ENCODE data around the gene FANCF.

Gene FANCF

GRCh38 chr11:22633354-22633902, 7.8 kb upstream of the FANCF start:
- TF ChIP-seq Cebpa-rat (IDR thresholded peaks at IDR 0.05): no peak
- Histone ChIP-seq H4K20me1 (no peaks in the 10 kb centered on the region), H3K36me3 (no peaks in the 10 kb centered on the region), H3K9ac (no peak overlapping the region), H3K4me2 (no peak overlapping the region), H3K27ac (no peak overlapping the region), H3K4me3 (no peak overlapping the region), H3K27me3 (no peaks in the 10 kb centered on the region), H3K4me1 (peaks cover 0 to 11% (median 0%) of the 10 kb centered on the region in 10 experiments; a peak in 3 of 20 replicates), H3K9me3 (replicated peaks in 1 of 11) (no peaks in the 10 kb centered on the region)

DNA sequence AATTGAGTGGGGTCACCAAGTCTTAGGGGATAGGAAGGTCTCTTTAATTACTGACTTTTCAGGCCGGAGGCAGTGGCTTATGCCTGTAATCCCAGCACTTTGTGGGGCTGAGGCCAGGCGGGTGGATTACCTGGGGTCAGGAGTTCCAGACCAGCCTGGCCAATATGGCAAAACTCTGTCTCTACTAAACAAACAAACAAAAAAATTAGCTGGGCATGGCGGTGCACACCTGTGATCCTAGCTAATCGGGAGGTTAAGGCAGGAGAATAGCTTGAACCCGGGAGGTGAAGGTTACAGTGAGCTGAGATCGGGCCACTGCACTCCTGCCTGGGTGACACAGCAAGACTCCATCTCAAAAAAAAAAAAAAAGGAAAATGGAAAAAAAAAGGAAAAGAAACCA, 1.8 kb upstream of the FANCF start:
- no peak overlapping the region for H3K4me3 ChIP-seq
- no peaks in the 10 kb centered on the region for H3K27me3 ChIP-seq
- H3K27ac ChIP-seq: no peak overlapping the region
- TF ChIP-seq Cebpa-rat (IDR thresholded peaks at IDR 0.05): no peak
- H3K36me3 ChIP-seq: peaks cover 0 to 15% (median 0%) of the 10 kb centered on the region in 11 experiments; a peak in 3 of 22 replicates
- no peak overlapping the region for H3K9ac ChIP-seq
- H3K4me2 ChIP-seq: no peak overlapping the region
- peaks cover 0 to 7% (median 0%) of the 10 kb centered on the region in 11 experiments; a peak in 1 of 22 replicates for H3K9me3 ChIP-seq (replicated peaks in 1 of 11)
- H3K4me1 ChIP-seq: peaks cover 16 to 31% (median 27%) of the 10 kb centered on the region in 10 experiments
- H4K20me1 ChIP-seq: peaks cover 0 to 4% (median 0%) of the 10 kb centered on the region in 11 experiments; a peak in 3 of 22 replicates

GRCh38 chr11:22626573-22627239, 1.1 kb upstream of the FANCF start:
- peak overlapping the region in 6 of 11 experiments; percentile 72 to 91 (median 88); a peak in 9 of 22 replicates for H3K9ac ChIP-seq
- peak overlapping the region in 10 of 11 experiments; percentile 76 to 95 (median 92); a peak in 19 of 22 replicates for H3K27ac ChIP-seq
- peaks cover 0 to 7% (median 0%) of the 10 kb centered on the region in 11 experiments; a peak in 2 of 22 replicates for H3K9me3 ChIP-seq (replicated peaks in 1 of 11)
- H3K27me3 ChIP-seq: no peaks in the 10 kb centered on the region
- peaks cover 0 to 20% (median 0%) of the 10 kb centered on the region in 11 experiments; a peak in 4 of 22 replicates for H3K36me3 ChIP-seq
- peak overlapping the region; percentile 51 to 94 (median 76); a peak in 20 of 22 replicates for H3K4me2 ChIP-seq
- H3K4me3 ChIP-seq: peak overlapping the region in 7 of 10 experiments; percentile 72 to 85 (median 80); a peak in 7 of 20 replicates
- TF ChIP-seq Cebpa-rat (IDR thresholded peaks at IDR 0.05): no peak
- peaks cover 16 to 32% (median 27%) of the 10 kb centered on the region in 10 experiments for H3K4me1 ChIP-seq
- H4K20me1 ChIP-seq: peaks cover 0 to 4% (median 0%) of the 10 kb centered on the region in 11 experiments; a peak in 3 of 22 replicates

DNA sequence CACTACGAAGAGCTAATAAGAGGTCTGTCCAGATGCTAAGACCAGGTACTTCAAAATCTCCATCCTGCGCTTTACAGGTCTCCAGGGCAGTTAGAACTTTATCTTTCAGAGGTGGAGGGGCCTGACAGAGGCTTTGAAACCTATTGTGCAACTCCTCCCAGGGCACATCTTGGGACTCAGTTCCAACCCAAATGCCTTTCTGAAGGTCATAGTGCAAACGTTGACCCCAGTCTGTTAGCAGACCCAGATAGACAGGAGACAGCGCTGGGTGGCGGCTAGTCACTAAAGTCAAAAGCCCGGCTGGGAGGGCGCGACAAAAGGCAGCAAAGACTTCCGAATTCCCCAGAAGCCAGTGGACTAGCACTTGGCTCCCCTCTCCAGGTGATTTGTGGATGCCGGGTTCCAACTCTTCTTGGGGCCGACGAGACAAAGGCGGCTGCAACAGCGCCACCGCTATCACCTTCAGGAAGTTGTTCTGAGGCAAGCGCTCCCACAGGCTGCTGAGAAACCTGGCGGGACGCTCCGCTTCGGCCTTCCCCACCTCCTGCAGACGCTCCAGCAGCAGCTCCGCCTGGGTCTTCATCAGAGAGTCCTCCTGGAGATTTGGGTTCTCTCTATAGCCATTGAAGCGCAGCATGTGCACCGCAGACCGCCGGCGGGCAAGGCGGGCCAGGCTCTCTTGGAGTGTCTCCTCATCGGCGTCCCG, 728 bp downstream of the FANCF start:
- no peaks in the 10 kb centered on the region for H3K27me3 ChIP-seq
- peaks cover 0 to 9% (median 6%) of the 10 kb centered on the region in 11 experiments; a peak in 15 of 22 replicates for H3K9me3 ChIP-seq (replicated peaks in 1 of 11)
- H3K27ac ChIP-seq: peak overlapping the region; percentile 76 to 95 (median 92)
- H3K36me3 ChIP-seq: peaks cover 0 to 38% (median 5%) of the 10 kb centered on the region in 11 experiments; a peak in 6 of 22 replicates
- H3K9ac ChIP-seq: peak overlapping the region; percentile 72 to 91 (median 89)
- H4K20me1 ChIP-seq: peaks cover 0 to 4% (median 0%) of the 10 kb centered on the region in 11 experiments; a peak in 3 of 22 replicates
- TF ChIP-seq Cebpa-rat (IDR thresholded peaks at IDR 0.05): peak in 4 of 11 experiments; percentile 27 to 49 (median 38); a peak in 3 of 22 replicates
- H3K4me1 ChIP-seq: peaks cover 16 to 32% (median 27%) of the 10 kb centered on the region in 10 experiments
- peak overlapping the region; percentile 72 to 85 (median 79) for H3K4me3 ChIP-seq
- peak overlapping the region; percentile 68 to 96 (median 89) for H3K4me2 ChIP-seq

DNA sequence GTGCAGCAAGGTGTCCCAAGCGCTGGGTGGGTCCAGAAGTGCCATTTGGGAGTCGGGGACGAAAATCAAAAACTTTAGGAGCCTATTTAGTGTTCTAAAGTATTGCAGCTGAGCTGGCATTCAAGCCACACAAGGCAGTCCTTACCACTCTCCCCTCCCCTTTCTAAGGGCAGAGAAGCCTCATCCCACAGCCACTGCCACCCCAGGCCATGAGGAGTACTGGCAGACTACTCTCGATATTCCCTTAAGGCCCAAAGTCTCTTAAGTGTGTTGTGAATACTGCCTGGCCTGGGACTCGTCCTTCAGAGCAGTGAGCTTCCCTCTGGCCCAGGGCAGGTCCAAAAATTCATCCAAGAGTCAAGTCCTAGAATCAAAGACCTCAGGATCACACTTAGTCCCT, 7.8 kb downstream of the FANCF start:
- Histone ChIP-seq H4K20me1 (no peaks in the 10 kb centered on the region), H3K36me3 (peaks cover 0 to 30% (median 4%) of the 10 kb centered on the region in 11 experiments; a peak in 6 of 22 replicates), H3K4me1 (peaks cover 0 to 6% (median under 1%) of the 10 kb centered on the region in 10 experiments; a peak in 8 of 20 replicates), H3K4me3 (no peak overlapping the region), H3K4me2 (no peak overlapping the region), H3K27ac (no peak overlapping the region), H3K9me3 (replicated peaks in 1 of 11) (peaks cover 0 to 24% (median 11%) of the 10 kb centered on the region in 11 experiments; a peak in 15 of 22 replicates), H3K27me3 (no peaks in the 10 kb centered on the region), H3K9ac (no peak overlapping the region)
- TF ChIP-seq Cebpa-rat (IDR thresholded peaks at IDR 0.05): no peak

DNA sequence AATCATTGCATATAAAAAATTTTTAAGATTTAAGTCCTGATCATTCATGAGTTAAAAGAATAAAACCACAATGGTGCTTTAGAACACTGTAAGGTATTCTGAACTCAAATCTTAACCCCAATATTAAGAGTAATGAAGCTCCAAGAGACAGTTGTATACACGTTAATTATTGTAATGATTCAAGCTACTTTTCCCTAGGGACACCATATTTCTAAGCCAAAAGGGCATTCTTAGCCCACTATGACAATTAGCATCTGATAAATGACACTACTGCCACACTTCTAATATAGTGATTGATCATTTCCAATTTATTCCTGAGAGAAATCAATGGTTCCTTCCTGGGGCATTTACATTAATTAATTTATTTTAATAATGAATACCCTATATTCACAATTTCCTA, 21.7 kb downstream of the FANCF start:
- TF ChIP-seq Cebpa-rat (IDR thresholded peaks at IDR 0.05): no peak
- no peaks in the 10 kb centered on the region for H3K9me3 ChIP-seq (replicated peaks in 1 of 11)
- no peak overlapping the region for H3K9ac ChIP-seq
- H3K27ac ChIP-seq: no peak overlapping the region
- H3K4me2 ChIP-seq: no peak overlapping the region
- H3K4me1 ChIP-seq: no peaks in the 10 kb centered on the region
- H3K27me3 ChIP-seq: no peaks in the 10 kb centered on the region
- no peaks in the 10 kb centered on the region for H4K20me1 ChIP-seq
- H3K36me3 ChIP-seq: no peaks in the 10 kb centered on the region
- no peak overlapping the region for H3K4me3 ChIP-seq

- Histone ChIP-seq H3K27me3 (no peaks in the 10 kb centered on the region), H3K9me3 (replicated peaks in 1 of 11) (no peaks in the 10 kb centered on the region), H3K4me2 (no peak overlapping the region), H3K9ac (no peak overlapping the region), H3K36me3 (no peaks in the 10 kb centered on the region), H3K4me1 (no peaks in the 10 kb centered on the region), H3K27ac (no peak overlapping the region), H4K20me1 (no peaks in the 10 kb centered on the region), H3K4me3 (no peak overlapping the region)
- TF ChIP-seq Cebpa-rat (IDR thresholded peaks at IDR 0.05): no peak
These were observed 23.1 kb downstream of the FANCF start for GRCh38 chr11:22602504-22602903.

- Histone ChIP-seq H4K20me1 (no peaks in the 10 kb centered on the region), H3K36me3 (no peaks in the 10 kb centered on the region), H3K4me1 (no peaks in the 10 kb centered on the region), H3K4me3 (no peak overlapping the region), H3K9me3 (replicated peaks in 1 of 11) (peaks cover 0 to 11% (median 7%) of the 10 kb centered on the region in 11 experiments; a peak in 6 of 22 replicates), H3K27ac (no peak overlapping the region), H3K27me3 (no peaks in the 10 kb centered on the region), H3K4me2 (no peak overlapping the region), H3K9ac (no peak overlapping the region)
- TF ChIP-seq Cebpa-rat (IDR thresholded peaks at IDR 0.05): no peak
These were observed 26.2 kb downstream of the FANCF start for GRCh38 chr11:22599458-22599857.

GRCh38 chr11:22597062-22597461, 28.6 kb downstream of the FANCF start:
- Histone ChIP-seq H4K20me1 (no peaks in the 10 kb centered on the region), H3K27me3 (no peaks in the 10 kb centered on the region), H3K36me3 (no peaks in the 10 kb centered on the region), H3K4me1 (no peaks in the 10 kb centered on the region), H3K9me3 (replicated peaks in 1 of 11) (peaks cover 0 to 11% (median 7%) of the 10 kb centered on the region in 11 experiments; a peak in 6 of 22 replicates), H3K9ac (no peak overlapping the region), H3K4me2 (no peak overlapping the region), H3K4me3 (no peak overlapping the region), H3K27ac (no peak overlapping the region)
- no peak for TF ChIP-seq Cebpa-rat (IDR thresholded peaks at IDR 0.05)
